Body of pancreas (tissue), 4 donors: ENCODE measurements around the gene EHD3.

ENCODE experiments used
- POLR2A ChIP-seq, 3 donors: fragments of 450-650 bp; IDR thresholded peaks; one replicate each; pipeline ENCODE4 v1.6.1; 2016; ENCODE audit warnings: antibody characterized with exemption in 3 of 3, mild to moderate bottlenecking in 2 of 3
- TF ChIP-seq, protein P1 (sequence below), 7 experiments: fragments of 450-650 bp in 4 of 7; fragments of 200-600 bp in 3 of 7; sonication (generic) in 3 of 7; IDR thresholded peaks; one replicate each; pipeline ENCODE4 v1.5.1; 2016 to 2019; ENCODE audit warnings: antibody characterized with exemption in 7 of 7

DNA sequence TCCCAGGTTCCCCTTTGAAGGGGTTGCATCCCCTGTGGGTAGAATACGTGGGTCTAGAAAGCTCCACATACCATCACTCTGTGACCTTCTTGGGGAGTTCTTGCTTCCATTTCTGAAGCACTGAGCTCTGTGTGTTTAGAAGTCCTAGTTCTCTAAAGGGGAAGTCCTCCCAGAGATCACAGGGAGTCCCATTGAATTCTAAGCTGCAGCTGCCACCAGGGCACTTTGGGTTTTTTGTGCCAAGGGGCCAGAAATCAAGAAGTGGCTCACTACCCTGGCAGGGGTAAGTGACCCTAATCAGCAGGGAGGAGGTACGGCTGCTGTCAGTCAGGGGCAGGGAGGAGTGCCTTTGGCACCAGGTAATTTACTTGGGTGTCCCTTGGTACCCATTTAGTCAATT is 70.9 kb downstream of the EHD3 start:
- TF ChIP-seq, protein P1, sequence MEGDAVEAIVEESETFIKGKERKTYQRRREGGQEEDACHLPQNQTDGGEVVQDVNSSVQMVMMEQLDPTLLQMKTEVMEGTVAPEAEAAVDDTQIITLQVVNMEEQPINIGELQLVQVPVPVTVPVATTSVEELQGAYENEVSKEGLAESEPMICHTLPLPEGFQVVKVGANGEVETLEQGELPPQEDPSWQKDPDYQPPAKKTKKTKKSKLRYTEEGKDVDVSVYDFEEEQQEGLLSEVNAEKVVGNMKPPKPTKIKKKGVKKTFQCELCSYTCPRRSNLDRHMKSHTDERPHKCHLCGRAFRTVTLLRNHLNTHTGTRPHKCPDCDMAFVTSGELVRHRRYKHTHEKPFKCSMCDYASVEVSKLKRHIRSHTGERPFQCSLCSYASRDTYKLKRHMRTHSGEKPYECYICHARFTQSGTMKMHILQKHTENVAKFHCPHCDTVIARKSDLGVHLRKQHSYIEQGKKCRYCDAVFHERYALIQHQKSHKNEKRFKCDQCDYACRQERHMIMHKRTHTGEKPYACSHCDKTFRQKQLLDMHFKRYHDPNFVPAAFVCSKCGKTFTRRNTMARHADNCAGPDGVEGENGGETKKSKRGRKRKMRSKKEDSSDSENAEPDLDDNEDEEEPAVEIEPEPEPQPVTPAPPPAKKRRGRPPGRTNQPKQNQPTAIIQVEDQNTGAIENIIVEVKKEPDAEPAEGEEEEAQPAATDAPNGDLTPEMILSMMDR (IDR thresholded peaks at IDR 0.05): no peak
- TF ChIP-seq POLR2A (IDR thresholded peaks at IDR 0.05): no peak
